Left lung (tissue), 10 donors: ENCODE data around the gene RAB20. TPM values are rescaled to one million over a fixed set of nuclear protein-coding genes. Genes with fewer than 3 reads are reported as not detected.

Experiments used
- ATAC-seq: fragments of 200-7000 bp; cut with Tn5 transposase; one replicate; pipeline ENCODE4 v1.9.1; 2020; ENCODE audit warnings: moderate library complexity
- DNase-seq, 4 donors: peaks; one replicate each; pipeline ENCODE4 v3.0.0-alpha.2; 2013 to 2020
- H3K27ac ChIP-seq, 2 donors: fragments of 200-600 bp; sonication (generic) in 1 of 2; one replicate each; pipeline versions ENCODE4 v1.5.0 to v1.8.0; 2020 to 2021
- H3K27me3 ChIP-seq, 2 donors: fragments of 200-600 bp; sonication (generic) in 1 of 2; one replicate each; pipeline versions ENCODE4 v1.5.0 to v1.8.0; 2020 to 2021
- H3K36me3 ChIP-seq, 2 donors: fragments of 200-600 bp; sonication (generic) in 1 of 2; one replicate each; pipeline versions ENCODE4 v1.5.0 to v1.8.0; 2020 to 2021
- H3K4me1 ChIP-seq, 2 donors: fragments of 200-600 bp; one replicate each; pipeline ENCODE4 v1.8.0; 2021
- H3K4me3 ChIP-seq, 2 donors: fragments of 200-600 bp; sonication (generic) in 1 of 2; one replicate each; pipeline versions ENCODE4 v1.5.0 to v1.8.0; 2020 to 2021; ENCODE audit warnings: mild to moderate bottlenecking in 1 of 2
- H3K9me3 ChIP-seq, 2 donors: fragments of 200-600 bp; sonication (generic) in 1 of 2; one replicate each; pipeline versions ENCODE4 v1.5.0 to v1.8.0; 2020 to 2021
- CTCF ChIP-seq, 2 donors: fragments of 200-600 bp; sonication (generic) in 1 of 2; IDR thresholded peaks; one replicate each; pipeline versions ENCODE4 v1.5.0 to v1.8.0; 2021; ENCODE audit warnings: antibody characterized with exemption in 2 of 2
- intact Hi-C, 2 donors: fragments of 100-400 bp; cut with DNase I; formaldehyde crosslinking; loops; one replicate each; pipeline versions ENCODE4 v1.11.2 to v1.14.2; 2022
- polyA plus RNA-seq, 6 donors: library from polyadenylated mRNA; unstranded; fragments of 120-200 nt; gene quantifications; one replicate each; pipeline ENCODE4 v1.2.1, GENCODE V29; 2013; ENCODE audit not compliant: insufficient read length in 6 of 6
- total RNA-seq, 2 donors: library from RNA; stranded (reverse); fragmentation: NEBNext Ultra II Directional; extraction: Animal tissue kit (Norgen Biotek cat#: 25700); gene quantifications; one replicate each; pipeline ENCODE4 v1.2.1, GENCODE V29; 2021
- donor health status: DM: no; HTN: yes; CAD: no.
- donor health status: DM: no; HTN: no; CAD: no.

Gene RAB20
- total and polyA plus RNA-seq, 8 donors = 20.1 to 42.4 (median 21.3) TPM

- ATAC-seq (peak; percentile 44), DNase-seq (peak in 2 of 4 donors; percentile 81 to 89)
- Histone ChIP-seq H3K27ac (peak overlapping the region; percentile 57 to 90), H3K27me3 (no peaks in the 10 kb centered on the region), H3K4me3 (no peak overlapping the region), H3K36me3 (peaks cover 0 to 14% of the 10 kb centered on the region in 2 donors), H3K4me1 (peaks cover 16 to 99% of the 10 kb centered on the region in 2 donors), H3K9me3 (no peaks in the 10 kb centered on the region)
- no peak for TF ChIP-seq CTCF (IDR thresholded peaks at IDR 0.05)
- intact Hi-C loops = no loop called here
Measured at GRCh38 chr13:110524541-110525257, 36.8 kb downstream of the RAB20 start.

- DNase-seq (no peak), ATAC-seq (no peak)
- Histone ChIP-seq H3K4me3 (no peak overlapping the region), H3K27me3 (no peaks in the 10 kb centered on the region), H3K4me1 (peaks cover 16 to 99% of the 10 kb centered on the region in 2 donors), H3K27ac (peak overlapping the region; percentile 57 to 90), H3K9me3 (no peaks in the 10 kb centered on the region), H3K36me3 (peaks cover 0 to 20% of the 10 kb centered on the region in 2 donors)
- no peak for TF ChIP-seq CTCF (IDR thresholded peaks at IDR 0.05)
- intact Hi-C loops = no loop called here
Measured at GRCh38 chr13:110523838-110524540, 37.5 kb downstream of the RAB20 start.

- Histone ChIP-seq H3K36me3 (peaks cover 0 to 20% of the 10 kb centered on the region in 2 donors), H3K27ac (peak overlapping the region in 1 of 2 donors; percentile 90), H3K4me3 (no peak overlapping the region), H3K4me1 (peaks cover 16 to 99% of the 10 kb centered on the region in 2 donors), H3K9me3 (no peaks in the 10 kb centered on the region), H3K27me3 (no peaks in the 10 kb centered on the region)
- ATAC-seq (no peak), DNase-seq (no peak)
- intact Hi-C loops = no loop called here
- TF ChIP-seq CTCF (IDR thresholded peaks at IDR 0.05) = no peak
Measured at GRCh38 chr13:110523180-110523579, 38.3 kb downstream of the RAB20 start.

GRCh38 chr13:110522721-110523120 lies 38.8 kb downstream of the RAB20 start:
- H3K27ac ChIP-seq = peak overlapping the region in 1 of 2 donors; percentile 90
- ATAC-seq (no peak), DNase-seq (no peak)
- no peak overlapping the region for H3K4me3 ChIP-seq
- H3K4me1 ChIP-seq = peaks cover 16 to 99% of the 10 kb centered on the region in 2 donors
- intact Hi-C loops = no loop called here
- peaks cover 0 to 20% of the 10 kb centered on the region in 2 donors for H3K36me3 ChIP-seq
- TF ChIP-seq CTCF (IDR thresholded peaks at IDR 0.05) = no peak
- H3K9me3 ChIP-seq = no peaks in the 10 kb centered on the region
- no peaks in the 10 kb centered on the region for H3K27me3 ChIP-seq

GRCh38 chr13:110521946-110522345 lies 39.6 kb downstream of the RAB20 start:
- Histone ChIP-seq H3K27me3 (no peaks in the 10 kb centered on the region), H3K9me3 (no peaks in the 10 kb centered on the region), H3K36me3 (peaks cover 0 to 20% of the 10 kb centered on the region in 2 donors), H3K4me3 (no peak overlapping the region), H3K4me1 (peaks cover 21 to 100% of the 10 kb centered on the region in 2 donors), H3K27ac (peak overlapping the region; percentile 81 to 90)
- intact Hi-C loops = no loop called here
- TF ChIP-seq CTCF (IDR thresholded peaks at IDR 0.05) = no peak
- peak in 1 of 4 donors; percentile 81 for DNase-seq
- ATAC-seq = peak; percentile 8
